Left ventricle myocardium inferior (tissue), 1 donor: Measurements from ENCODE around the gene SS18L1. TPM values are rescaled to one million over a fixed set of nuclear protein-coding genes. Genes with fewer than 3 reads are reported as not detected.

Experiments used
- DNase-seq: peaks from one replicate; pipeline ENCODE4 v3.0.0-alpha.2; 2020
- H3K27ac ChIP-seq: fragments of 200-600 bp; replicated peaks from 2 replicates; pipeline ENCODE4 v1.8.0; 2021
- H3K27me3 ChIP-seq: fragments of 200-600 bp; 2 replicates; pipeline ENCODE4 v1.8.0; 2021; ENCODE audit warnings: low read depth
- H3K36me3 ChIP-seq: fragments of 200-600 bp; 2 replicates; pipeline ENCODE4 v1.8.0; 2021
- H3K4me1 ChIP-seq: fragments of 200-600 bp; 2 replicates; pipeline ENCODE4 v1.8.0; 2021
- H3K4me3 ChIP-seq: fragments of 200-600 bp; 2 replicates; pipeline ENCODE4 v1.8.0; 2021; ENCODE audit warnings: mild to moderate bottlenecking, moderate library complexity
- H3K9me3 ChIP-seq: fragments of 200-600 bp; replicated peaks from 2 replicates; pipeline ENCODE4 v1.8.0; 2021
- intact Hi-C: fragments of 100-400 bp; cut with micrococcal nuclease; formaldehyde crosslinking; loops from one replicate; pipeline ENCODE4 v1.11.0; 2022
- total RNA-seq: library from RNA; stranded (reverse); fragmentation: NEBNext Ultra II Directional; extraction: Animal tissue kit (Norgen Biotek cat#: 25700); gene quantifications from one replicate; pipeline ENCODE4 v1.2.1, GENCODE V29; 2021
- TF ChIP-seq, protein P1 (sequence below): fragments of 200-600 bp; IDR thresholded peaks from 2 replicates; pipeline ENCODE4 v1.8.0; 2021; ENCODE audit warnings: antibody characterized with exemption, mild to moderate bottlenecking, borderline replicate concordance
- donor health status: DM: no; HTN: yes; CAD: no; lungs with severe emphysema.

Gene SS18L1
- total RNA-seq, 1 donor from 2014 or later = 9.0 TPM

DNA sequence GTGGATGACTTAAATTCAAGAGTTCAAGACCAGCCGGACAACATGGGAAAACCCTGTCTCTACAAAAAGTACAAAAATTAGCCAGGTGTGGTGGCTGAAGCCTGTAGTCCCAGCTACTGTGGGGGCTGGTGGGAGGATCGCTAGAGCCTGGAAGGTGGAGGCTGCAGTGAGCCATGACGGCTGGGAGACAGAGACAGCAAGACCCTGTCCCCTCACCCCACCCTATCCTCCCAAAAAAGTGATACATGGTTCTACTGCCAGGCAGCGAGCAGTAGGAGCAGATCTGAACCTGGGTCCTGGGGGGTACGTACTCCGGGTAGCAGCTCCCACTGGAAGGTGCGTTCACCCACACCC, 2.5 kb upstream of the SS18L1 start:
- peaks cover 69% of the 10 kb centered on the region for H3K4me1 ChIP-seq
- TF ChIP-seq, protein P1, sequence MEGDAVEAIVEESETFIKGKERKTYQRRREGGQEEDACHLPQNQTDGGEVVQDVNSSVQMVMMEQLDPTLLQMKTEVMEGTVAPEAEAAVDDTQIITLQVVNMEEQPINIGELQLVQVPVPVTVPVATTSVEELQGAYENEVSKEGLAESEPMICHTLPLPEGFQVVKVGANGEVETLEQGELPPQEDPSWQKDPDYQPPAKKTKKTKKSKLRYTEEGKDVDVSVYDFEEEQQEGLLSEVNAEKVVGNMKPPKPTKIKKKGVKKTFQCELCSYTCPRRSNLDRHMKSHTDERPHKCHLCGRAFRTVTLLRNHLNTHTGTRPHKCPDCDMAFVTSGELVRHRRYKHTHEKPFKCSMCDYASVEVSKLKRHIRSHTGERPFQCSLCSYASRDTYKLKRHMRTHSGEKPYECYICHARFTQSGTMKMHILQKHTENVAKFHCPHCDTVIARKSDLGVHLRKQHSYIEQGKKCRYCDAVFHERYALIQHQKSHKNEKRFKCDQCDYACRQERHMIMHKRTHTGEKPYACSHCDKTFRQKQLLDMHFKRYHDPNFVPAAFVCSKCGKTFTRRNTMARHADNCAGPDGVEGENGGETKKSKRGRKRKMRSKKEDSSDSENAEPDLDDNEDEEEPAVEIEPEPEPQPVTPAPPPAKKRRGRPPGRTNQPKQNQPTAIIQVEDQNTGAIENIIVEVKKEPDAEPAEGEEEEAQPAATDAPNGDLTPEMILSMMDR = no peak
- DNase-seq = no peak
- H3K27ac ChIP-seq = peak overlapping the region; percentile 99
- H3K27me3 ChIP-seq = no peaks in the 10 kb centered on the region
- no peaks in the 10 kb centered on the region for H3K9me3 ChIP-seq
- peaks cover 49% of the 10 kb centered on the region for H3K36me3 ChIP-seq
- intact Hi-C loops = no loop called here
- peak overlapping the region; percentile 82 for H3K4me3 ChIP-seq

DNA sequence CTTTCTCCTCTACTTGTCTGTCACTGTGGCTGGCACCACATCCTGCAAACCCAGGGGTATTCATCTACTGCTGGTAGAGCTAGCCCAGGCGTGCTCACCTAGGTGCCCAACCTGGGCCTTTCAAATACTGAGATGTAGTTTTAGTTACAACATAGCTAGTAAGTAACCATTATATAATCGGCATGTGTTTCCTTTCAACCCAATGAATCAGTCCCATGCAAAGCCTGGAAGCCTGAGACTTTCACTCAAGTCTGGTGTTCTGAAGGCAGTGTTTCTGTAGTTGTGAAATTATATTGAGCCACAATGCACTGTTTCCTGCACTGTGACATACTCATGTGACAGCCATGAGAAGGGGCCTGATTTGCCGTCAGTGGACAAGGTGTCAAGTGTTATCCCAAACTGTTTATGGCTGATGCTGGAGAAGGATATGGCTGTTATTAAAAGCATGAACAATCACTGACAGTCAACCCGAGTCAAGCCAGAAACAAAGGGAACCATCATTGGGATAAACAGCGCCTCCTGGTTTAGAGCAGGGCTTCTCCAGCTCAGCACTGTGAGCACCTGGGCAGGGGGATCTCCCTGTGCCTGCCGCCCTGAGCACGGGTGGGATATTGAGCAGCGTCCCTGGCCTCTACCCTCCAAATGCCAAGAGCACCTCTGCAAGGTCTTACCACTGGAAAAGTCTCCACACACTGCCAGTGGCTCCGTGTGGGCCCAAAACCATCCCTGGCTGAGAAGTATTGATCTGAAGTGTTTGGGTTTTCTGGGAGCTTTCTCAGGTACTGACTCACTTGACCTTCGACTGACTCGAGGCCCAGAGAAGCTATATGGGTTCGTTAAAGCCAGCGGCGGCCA, 1.9 kb upstream of the SS18L1 start:
- H3K4me3 ChIP-seq = peak overlapping the region; percentile 82
- peaks cover 42% of the 10 kb centered on the region for H3K36me3 ChIP-seq
- no peaks in the 10 kb centered on the region for H3K9me3 ChIP-seq
- peak overlapping the region; percentile 99 for H3K27ac ChIP-seq
- DNase-seq = no peak
- intact Hi-C loops = no loop called here
- peaks cover 73% of the 10 kb centered on the region for H3K4me1 ChIP-seq
- H3K27me3 ChIP-seq = no peaks in the 10 kb centered on the region
- TF ChIP-seq, protein P1 = peak; percentile 40

DNA sequence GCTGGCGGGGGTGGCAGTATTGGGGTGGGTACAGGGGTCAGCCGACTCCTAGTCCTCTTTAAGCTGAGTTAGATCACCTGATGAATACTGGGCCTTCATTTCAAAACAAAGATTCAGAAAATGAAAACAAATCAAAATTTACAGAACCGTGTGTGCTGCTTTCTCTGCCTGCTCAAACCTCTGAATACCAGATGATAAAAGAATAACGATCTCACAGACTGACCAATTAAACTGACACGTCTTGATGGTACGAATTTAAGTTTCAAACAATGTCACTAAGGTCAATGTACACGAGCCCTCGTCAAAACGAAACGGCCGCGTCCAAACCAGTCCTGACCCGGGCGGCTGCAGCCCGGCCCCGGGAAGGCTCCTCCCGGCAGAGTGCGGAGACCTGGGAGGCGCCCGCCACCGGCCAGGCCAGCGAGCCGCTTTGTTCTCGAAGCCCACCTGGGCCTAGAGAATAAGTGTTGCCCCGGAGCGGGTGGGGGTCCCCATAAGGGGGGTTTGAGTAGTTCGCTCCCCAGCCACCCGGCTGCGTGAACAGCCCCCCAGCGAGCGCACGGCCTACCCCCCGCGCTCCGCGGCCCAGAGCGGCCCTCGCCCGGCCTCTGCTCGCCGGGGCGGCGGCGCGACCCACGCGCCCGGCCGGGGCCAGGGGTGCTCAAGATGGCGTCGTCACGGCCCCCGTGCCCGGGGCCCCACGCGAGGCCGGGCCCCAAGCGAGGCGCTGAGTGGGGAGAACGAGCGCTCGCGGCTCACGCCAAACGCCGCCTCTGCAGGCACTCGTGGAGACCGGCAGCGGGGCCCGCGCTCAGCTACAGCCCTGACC, 1.1 kb upstream of the SS18L1 start:
- TF ChIP-seq, protein P1 = no peak
- DNase-seq = no peak
- peak overlapping the region; percentile 99 for H3K27ac ChIP-seq
- H3K36me3 ChIP-seq = peaks cover 34% of the 10 kb centered on the region
- H3K27me3 ChIP-seq = no peaks in the 10 kb centered on the region
- intact Hi-C loops = no loop called here
- peaks cover 69% of the 10 kb centered on the region for H3K4me1 ChIP-seq
- H3K9me3 ChIP-seq = no peaks in the 10 kb centered on the region
- peak overlapping the region; percentile 82 for H3K4me3 ChIP-seq

DNA sequence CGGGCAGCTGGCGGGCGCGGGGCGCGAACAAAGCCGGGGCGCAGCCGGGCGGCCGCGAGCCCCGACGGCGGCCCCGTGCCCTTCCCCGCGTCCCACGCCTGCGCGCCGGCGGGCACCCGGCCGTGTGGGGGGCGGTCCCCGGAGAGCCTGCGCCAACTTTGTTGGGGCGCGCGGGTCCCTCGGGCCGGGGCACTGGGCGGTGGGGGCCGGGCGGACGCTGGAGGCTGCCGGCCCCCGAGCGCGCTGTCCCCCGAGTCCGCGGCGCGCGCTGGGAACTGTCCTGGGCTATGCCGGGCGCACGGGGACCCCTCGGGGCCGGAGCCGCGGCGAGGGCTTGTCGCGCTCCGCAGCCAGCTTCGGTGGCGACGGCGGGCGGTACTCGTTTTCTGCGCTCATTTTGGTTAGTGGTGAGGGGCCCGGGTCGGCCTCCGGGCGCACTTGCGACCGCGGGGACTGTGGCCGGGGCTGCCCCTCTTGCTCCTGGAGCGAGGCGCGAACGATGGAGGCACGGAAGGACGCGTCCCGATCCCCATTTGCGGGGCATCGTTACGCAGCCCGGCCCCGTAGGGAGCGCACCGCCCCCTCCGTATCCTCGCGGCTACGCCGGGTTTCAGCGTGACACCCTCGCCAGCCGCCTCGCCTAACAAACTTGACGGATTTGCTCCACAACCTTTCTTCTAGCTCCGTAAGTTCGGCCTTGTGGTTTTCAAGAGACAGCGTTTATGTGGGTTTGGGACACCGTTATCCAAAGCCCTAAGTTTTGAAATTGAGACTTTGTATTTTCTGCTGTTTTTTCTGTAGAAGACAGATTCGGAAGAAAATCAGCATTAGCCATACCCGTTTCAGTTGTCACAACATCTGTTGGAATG, 622 bp downstream of the SS18L1 start:
- peak; percentile 66 for DNase-seq
- H3K4me3 ChIP-seq = peak overlapping the region; percentile 82
- H3K4me1 ChIP-seq = peaks cover 68% of the 10 kb centered on the region
- TF ChIP-seq, protein P1 = peak; percentile 27
- H3K27me3 ChIP-seq = no peaks in the 10 kb centered on the region
- intact Hi-C loops = no loop called here
- peaks cover 17% of the 10 kb centered on the region for H3K36me3 ChIP-seq
- H3K27ac ChIP-seq = peak overlapping the region; percentile 99
- no peaks in the 10 kb centered on the region for H3K9me3 ChIP-seq

DNA sequence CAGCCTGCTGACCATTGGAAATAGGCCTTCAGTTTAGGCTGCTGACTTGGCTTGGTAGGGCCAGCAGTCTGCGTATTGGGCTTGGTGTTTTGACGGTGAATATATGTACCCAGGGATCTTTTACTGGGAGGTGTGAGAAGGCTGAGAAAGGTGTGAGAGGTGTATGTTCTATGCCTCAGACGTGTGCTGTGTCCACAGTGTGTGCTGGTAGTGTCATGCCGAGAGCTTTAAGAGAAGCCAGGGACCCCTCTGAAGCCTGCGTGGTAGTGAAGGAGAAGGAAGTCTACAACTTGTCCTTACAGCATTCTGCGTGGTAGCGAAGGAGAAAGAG, 2.1 kb downstream of the SS18L1 start:
- no peak for DNase-seq
- intact Hi-C loops = no loop called here
- Histone ChIP-seq H3K36me3 (peaks cover 2% of the 10 kb centered on the region), H3K27ac (no peak overlapping the region), H3K4me1 (peaks cover 68% of the 10 kb centered on the region), H3K4me3 (no peak overlapping the region), H3K9me3 (no peaks in the 10 kb centered on the region), H3K27me3 (no peaks in the 10 kb centered on the region)
- TF ChIP-seq, protein P1 = no peak
